Erythroblast (primary cell): ENCODE data around the gene GARNL3.
A peak's percentile ranks its signal among the peaks of the same experiment; 100 is the strongest.

ENCODE experiments used
- DNase-seq, 2 experiments: peaks; one replicate each; lab custom pipeline; 2025; lab: John Stamatoyannopoulos, UW
- GATA1 ChIP-seq: IDR thresholded peaks from 2 replicates; pipeline ENCODE4 v1.6.1; 2011; ENCODE audit warnings: low read depth, mild to moderate bottlenecking, control low read depth, low read length, moderate library complexity
- POLR2A ChIP-seq: IDR thresholded peaks from 2 replicates; pipeline ENCODE4 v1.6.1; 2011; ENCODE audit warnings: mild to moderate bottlenecking, low read length

GARNL3 gene

GRCh38 chr9:127264462-127265219 lies at the start of gene GARNL3:
Gene GARNL3 (plus strand): TSS chr9:127264774. CDS start chr9:127264878, 104 bp downstream.
- TF ChIP-seq POLR2A (no peak), GATA1 (no peak)
- DNase-seq = no peak

GRCh38 chr9:127215268-127216209 lies 49.0 kb upstream of the GARNL3 start:
- TF ChIP-seq POLR2A (no peak), GATA1 (no peak)
- DNase-seq = no peak

- no peak for DNase-seq
- TF ChIP-seq GATA1 (no peak), POLR2A (no peak)
Observed at GRCh38 chr9:127216210-127216887, 48.2 kb upstream of the GARNL3 start.

- no peak for DNase-seq
- TF ChIP-seq POLR2A (no peak), GATA1 (no peak)
Observed at GRCh38 chr9:127216888-127217217, 47.7 kb upstream of the GARNL3 start.

- DNase-seq = no peak
- TF ChIP-seq GATA1 = no peak
- no peak for TF ChIP-seq POLR2A
Observed at GRCh38 chr9:127218818-127219217, 45.8 kb upstream of the GARNL3 start.

- TF ChIP-seq POLR2A (no peak), GATA1 (no peak)
- no peak for DNase-seq
Observed at GRCh38 chr9:127219520-127219919, 45.1 kb upstream of the GARNL3 start.

GRCh38 chr9:127221695-127222094 lies 42.9 kb upstream of the GARNL3 start:
- DNase-seq = no peak
- TF ChIP-seq GATA1 (no peak), POLR2A (no peak)

GRCh38 chr9:127222388-127223095 lies 42.0 kb upstream of the GARNL3 start:
- no peak for DNase-seq
- TF ChIP-seq GATA1 = no peak
- no peak for TF ChIP-seq POLR2A

GRCh38 chr9:127223266-127223665 lies 41.3 kb upstream of the GARNL3 start:
- DNase-seq = no peak
- TF ChIP-seq POLR2A (no peak), GATA1 (no peak)

- DNase-seq = no peak
- TF ChIP-seq GATA1 (no peak), POLR2A (no peak)
Observed at GRCh38 chr9:127223810-127224177, 40.8 kb upstream of the GARNL3 start.

GRCh38 chr9:127224178-127224882 lies 40.2 kb upstream of the GARNL3 start:
- TF ChIP-seq GATA1 = no peak
- TF ChIP-seq POLR2A = no peak
- peak; percentile 79 to 84 for DNase-seq

- TF ChIP-seq POLR2A = no peak
- no peak for TF ChIP-seq GATA1
- DNase-seq = peak; percentile 88 to 94
Observed at GRCh38 chr9:127224883-127225739, 39.5 kb upstream of the GARNL3 start.
